Measurements from ENCODE around the gene SLC9B1.
"Not testable (repeated sequence)": the region's sequence is repeated elsewhere in the genome, so short reads cannot be mapped to it uniquely, and the experiment has no call there.

The SLC9B1 gene

DNA sequence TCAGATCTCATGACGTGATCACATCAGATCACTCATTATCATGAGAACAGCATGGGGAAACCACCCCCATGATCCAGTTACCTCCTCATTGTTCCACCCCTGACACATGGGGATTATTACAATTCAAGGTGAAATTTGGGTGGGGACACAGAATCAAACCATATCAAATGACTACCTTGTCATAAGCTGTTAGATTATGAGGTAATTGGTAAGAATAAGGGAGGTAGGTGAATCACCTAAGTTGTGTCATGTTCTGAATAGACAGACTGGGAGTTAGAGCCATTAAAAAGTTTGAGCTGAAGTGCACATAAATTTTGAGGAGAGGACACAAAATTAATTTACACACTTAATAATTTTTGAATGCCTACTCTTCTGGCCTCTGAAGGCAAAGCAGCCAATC lies 24.7 kb downstream of the SLC9B1 start:
- no peak overlapping the region for H3K27ac ChIP-seq (ENCODE audit: low read depth, low read length)
- H3K36me3 ChIP-seq (ENCODE audit: control insufficient read depth, insufficient read depth, low read length): no peaks in the 10 kb centered on the region
- H3K4me1 ChIP-seq (ENCODE audit: control insufficient read depth, insufficient read depth, low read length): no peaks in the 10 kb centered on the region
- no peaks in the 10 kb centered on the region for H3K27me3 ChIP-seq (ENCODE audit: control insufficient read depth, insufficient read depth, low read length)
- no peak overlapping the region for H3K9ac ChIP-seq (ENCODE audit: low read length)
- H3K4me3 ChIP-seq (ENCODE audit: low read length): no peak overlapping the region

DNA sequence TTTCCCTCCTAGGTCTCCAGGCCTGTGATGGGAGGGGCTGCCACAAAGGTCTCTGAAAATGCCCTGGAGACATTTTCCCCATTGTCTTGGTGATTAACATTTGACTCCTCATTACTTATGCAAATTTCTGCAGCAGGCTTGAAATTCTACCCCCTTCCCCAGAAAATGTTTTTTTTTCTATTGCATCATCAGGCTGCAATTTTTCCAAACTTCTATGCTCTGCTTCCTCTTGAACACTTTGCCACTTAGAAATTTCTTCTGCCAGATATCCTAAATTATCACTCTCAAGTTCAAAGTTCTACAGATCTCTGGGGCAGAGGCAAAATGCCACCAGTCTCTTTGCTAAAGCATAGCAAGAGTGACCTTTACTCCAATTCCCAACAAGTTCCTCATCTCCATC lies 25.5 kb downstream of the SLC9B1 start:
- not testable (repeated sequence) for H3K9ac ChIP-seq (ENCODE audit: low read length); H3K4me1 ChIP-seq (ENCODE audit: control insufficient read depth, insufficient read depth, low read length); H3K27ac ChIP-seq (ENCODE audit: low read depth, low read length); H3K36me3 ChIP-seq (ENCODE audit: control insufficient read depth, insufficient read depth, low read length); H3K27me3 ChIP-seq (ENCODE audit: control insufficient read depth, insufficient read depth, low read length); H3K4me3 ChIP-seq (ENCODE audit: low read length)

DNA sequence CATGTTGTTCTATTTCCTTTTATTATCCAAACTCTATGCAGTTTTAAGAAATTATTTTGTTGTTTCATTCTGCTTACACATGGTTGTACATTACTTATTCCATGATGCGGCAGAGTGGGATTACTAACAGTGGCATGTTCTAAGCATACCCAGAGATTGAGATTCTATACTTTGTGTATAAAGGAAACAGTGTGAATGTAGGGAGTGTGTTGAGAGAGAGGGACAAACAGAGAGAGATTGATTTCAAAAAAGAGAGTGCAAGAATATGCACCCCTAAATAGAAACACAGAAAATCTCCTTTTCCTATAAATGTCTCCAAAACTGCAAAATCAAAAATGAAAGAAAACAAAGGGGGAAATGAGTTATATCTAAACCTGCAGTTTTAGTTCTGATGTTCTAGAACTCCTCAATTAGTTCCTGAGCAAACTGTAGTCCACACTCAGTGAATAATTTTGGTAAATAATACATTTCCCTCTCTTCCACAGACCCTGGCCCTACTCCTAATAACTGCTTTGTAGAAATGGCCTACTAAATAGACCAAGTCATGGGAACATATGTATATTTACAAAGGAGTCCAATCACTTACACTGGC lies 31.0 kb downstream of the SLC9B1 start:
- no peaks in the 10 kb centered on the region for H3K36me3 ChIP-seq (ENCODE audit: control insufficient read depth, insufficient read depth, low read length)
- no peak overlapping the region for H3K9ac ChIP-seq (ENCODE audit: low read length)
- H3K27ac ChIP-seq (ENCODE audit: low read depth, low read length): no peak overlapping the region
- no peak overlapping the region for H3K4me3 ChIP-seq (ENCODE audit: low read length)
- H3K4me1 ChIP-seq (ENCODE audit: control insufficient read depth, insufficient read depth, low read length): no peaks in the 10 kb centered on the region
- H3K27me3 ChIP-seq (ENCODE audit: control insufficient read depth, insufficient read depth, low read length): no peaks in the 10 kb centered on the region

DNA sequence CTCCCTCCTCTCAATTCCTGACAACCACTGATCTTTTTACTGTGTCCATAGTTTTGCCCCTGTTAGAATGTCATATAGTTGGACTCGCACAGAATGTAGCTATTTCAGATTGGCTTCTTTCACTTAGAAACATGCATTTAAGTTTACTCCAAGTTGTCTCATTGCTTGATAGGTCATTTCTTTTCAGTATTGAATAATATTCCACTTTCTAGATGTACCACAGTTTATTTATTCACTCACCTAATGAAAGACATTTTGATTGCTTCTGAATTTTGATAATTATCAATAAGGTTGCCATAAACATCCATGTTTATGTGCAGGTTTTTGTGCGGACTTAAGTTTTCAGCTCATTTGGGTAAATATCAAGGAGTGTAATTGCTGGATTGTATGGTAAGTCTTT lies 38.5 kb downstream of the SLC9B1 start:
- Histone ChIP-seq H3K4me3 (ENCODE audit: low read length) (no peak overlapping the region), H3K4me1 (ENCODE audit: control insufficient read depth, insufficient read depth, low read length) (no peaks in the 10 kb centered on the region), H3K27ac (ENCODE audit: low read depth, low read length) (no peak overlapping the region), H3K27me3 (ENCODE audit: control insufficient read depth, insufficient read depth, low read length) (no peaks in the 10 kb centered on the region), H3K9ac (ENCODE audit: low read length) (no peak overlapping the region), H3K36me3 (ENCODE audit: control insufficient read depth, insufficient read depth, low read length) (no peaks in the 10 kb centered on the region)

DNA sequence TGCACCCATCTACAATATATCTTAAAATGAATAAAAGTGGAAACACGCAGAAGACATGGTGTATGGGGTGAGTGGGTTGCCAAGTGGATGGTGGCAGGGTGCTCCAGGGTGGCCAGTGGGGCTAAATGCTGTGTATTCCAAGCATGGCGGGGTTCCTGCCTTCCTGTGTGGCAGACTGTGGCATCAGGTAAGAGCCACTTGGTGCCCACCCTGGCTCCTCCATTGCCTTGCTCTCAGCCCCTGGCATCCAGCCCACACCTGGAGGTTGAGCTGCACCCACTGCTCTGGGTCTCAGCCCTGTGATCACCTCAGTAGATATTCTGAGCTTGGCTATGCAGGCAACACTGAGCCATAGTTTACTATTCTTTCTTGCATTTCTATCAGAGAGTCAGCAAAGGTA lies 57.7 kb downstream of the SLC9B1 start:
- not testable (repeated sequence) for H3K9ac ChIP-seq (ENCODE audit: low read length); H3K4me1 ChIP-seq (ENCODE audit: control insufficient read depth, insufficient read depth, low read length); H3K4me3 ChIP-seq (ENCODE audit: low read length); H3K27me3 ChIP-seq (ENCODE audit: control insufficient read depth, insufficient read depth, low read length); H3K36me3 ChIP-seq (ENCODE audit: control insufficient read depth, insufficient read depth, low read length); H3K27ac ChIP-seq (ENCODE audit: low read depth, low read length)

DNA sequence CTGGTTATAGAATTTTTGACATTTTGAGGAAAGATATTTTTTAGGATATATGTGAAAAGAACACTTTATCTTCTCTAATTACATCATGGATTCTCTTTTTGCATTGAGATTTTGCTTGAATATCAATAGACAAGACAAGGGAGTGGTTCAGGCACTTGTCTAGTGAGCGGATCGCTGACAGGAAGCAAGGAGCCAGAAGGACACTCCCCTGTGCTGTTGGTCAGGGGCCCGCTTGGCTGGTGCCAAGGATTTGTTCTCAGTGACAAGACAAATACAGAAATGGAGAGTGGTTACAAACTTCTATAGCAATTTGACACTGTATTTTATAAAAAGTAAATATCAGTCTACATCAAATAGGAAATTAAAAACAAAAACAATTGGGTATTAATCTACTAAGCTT lies 60.0 kb downstream of the SLC9B1 start:
- Histone ChIP-seq H3K27ac (ENCODE audit: low read depth, low read length) (no peak overlapping the region), H3K4me1 (ENCODE audit: control insufficient read depth, insufficient read depth, low read length) (no peaks in the 10 kb centered on the region), H3K4me3 (ENCODE audit: low read length) (no peak overlapping the region), H3K27me3 (ENCODE audit: control insufficient read depth, insufficient read depth, low read length) (no peaks in the 10 kb centered on the region), H3K9ac (ENCODE audit: low read length) (no peak overlapping the region), H3K36me3 (ENCODE audit: control insufficient read depth, insufficient read depth, low read length) (no peaks in the 10 kb centered on the region)

DNA sequence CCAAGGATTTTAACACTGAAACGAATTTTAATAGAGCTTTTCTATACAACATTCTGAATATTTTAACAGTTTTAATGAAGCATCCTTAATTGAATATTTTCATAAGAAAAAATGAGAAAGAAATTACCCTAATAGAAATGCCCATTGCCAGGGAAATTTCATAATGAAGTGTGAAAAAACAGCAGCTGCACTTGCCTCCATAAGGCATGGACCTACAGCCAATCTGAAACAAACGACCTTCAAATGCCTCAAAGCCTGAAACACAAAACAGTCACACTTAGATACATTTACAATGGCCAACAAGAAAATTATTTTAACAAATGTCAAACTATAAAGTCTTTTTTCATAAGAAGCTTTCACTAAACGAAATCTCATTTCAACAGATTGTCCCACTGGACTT lies 74.4 kb downstream of the SLC9B1 start:
- Histone ChIP-seq H3K27me3 (ENCODE audit: control insufficient read depth, insufficient read depth, low read length) (no peaks in the 10 kb centered on the region), H3K27ac (ENCODE audit: low read depth, low read length) (no peak overlapping the region), H3K36me3 (ENCODE audit: control insufficient read depth, insufficient read depth, low read length) (no peaks in the 10 kb centered on the region), H3K4me1 (ENCODE audit: control insufficient read depth, insufficient read depth, low read length) (no peaks in the 10 kb centered on the region), H3K9ac (ENCODE audit: low read length) (no peak overlapping the region), H3K4me3 (ENCODE audit: low read length) (no peak overlapping the region)

DNA sequence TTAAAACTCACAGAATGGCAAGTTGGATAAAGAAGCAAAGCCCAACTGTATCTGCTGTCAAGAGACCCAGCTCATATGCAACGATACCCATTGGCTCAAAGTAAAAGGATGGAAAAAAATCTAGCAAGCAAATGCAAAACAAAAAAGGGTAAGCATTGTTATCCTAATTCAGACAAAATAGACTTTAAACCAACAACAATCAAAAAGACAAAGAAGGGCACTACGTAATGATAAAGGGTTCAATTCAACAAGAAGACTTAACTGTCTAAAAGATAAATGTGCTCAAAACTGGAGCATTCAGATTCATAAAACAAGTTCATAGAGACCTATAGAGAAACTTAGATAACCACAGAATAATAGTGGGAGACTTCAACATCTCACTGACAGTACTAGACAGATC lies 81.4 kb downstream of the SLC9B1 start:
- not testable (repeated sequence) for H3K27ac ChIP-seq (ENCODE audit: low read depth, low read length); H3K4me1 ChIP-seq (ENCODE audit: control insufficient read depth, insufficient read depth, low read length); H3K4me3 ChIP-seq (ENCODE audit: low read length); H3K27me3 ChIP-seq (ENCODE audit: control insufficient read depth, insufficient read depth, low read length); H3K36me3 ChIP-seq (ENCODE audit: control insufficient read depth, insufficient read depth, low read length); H3K9ac ChIP-seq (ENCODE audit: low read length)

DNA sequence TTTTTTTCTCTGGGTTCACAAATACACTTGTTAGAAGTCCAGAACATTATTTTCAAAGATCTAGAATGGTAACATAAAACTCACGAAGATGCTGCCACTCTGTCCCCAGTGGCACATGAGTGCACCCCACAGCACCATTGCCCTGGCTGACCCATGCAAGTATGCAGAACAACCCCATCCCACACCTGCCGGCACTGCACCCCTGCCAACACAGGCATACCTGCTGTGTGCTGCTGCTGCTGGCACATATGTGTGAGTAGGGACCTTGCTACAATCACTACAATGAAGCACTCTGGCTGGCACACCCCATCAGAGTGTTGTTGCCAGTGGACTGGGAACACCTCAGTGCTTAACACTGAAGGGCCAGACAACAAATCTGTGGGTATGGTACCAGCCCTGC lies 83.8 kb downstream of the SLC9B1 start:
- Histone ChIP-seq H3K9ac (ENCODE audit: low read length) (no peak overlapping the region), H3K27ac (ENCODE audit: low read depth, low read length) (no peak overlapping the region), H3K4me1 (ENCODE audit: control insufficient read depth, insufficient read depth, low read length) (no peaks in the 10 kb centered on the region), H3K4me3 (ENCODE audit: low read length) (no peak overlapping the region), H3K36me3 (ENCODE audit: control insufficient read depth, insufficient read depth, low read length) (no peaks in the 10 kb centered on the region), H3K27me3 (ENCODE audit: control insufficient read depth, insufficient read depth, low read length) (no peaks in the 10 kb centered on the region)

DNA sequence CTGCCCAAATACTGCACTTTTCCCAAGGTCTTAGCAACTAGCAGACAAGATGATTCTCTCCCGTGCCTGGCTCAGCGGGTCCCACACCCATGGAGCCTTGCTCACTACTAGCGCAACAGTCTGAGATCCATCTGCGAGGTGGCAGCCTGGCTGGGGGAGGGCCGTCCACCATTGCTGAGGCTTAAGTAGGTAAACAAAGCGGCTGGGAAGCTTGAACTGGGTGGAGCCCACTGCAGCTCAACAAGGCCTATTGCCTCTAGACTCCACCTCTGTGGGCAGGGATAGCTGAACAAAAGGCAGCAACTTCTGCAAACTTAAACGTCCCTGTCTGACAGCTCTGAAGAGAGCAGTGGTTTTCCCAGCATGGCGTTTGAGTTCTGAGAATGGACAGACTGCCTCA lies 99.8 kb downstream of the SLC9B1 start:
- H3K27ac ChIP-seq (ENCODE audit: low read depth, low read length); H3K27me3 ChIP-seq (ENCODE audit: control insufficient read depth, insufficient read depth, low read length); H3K4me1 ChIP-seq (ENCODE audit: control insufficient read depth, insufficient read depth, low read length); H3K9ac ChIP-seq (ENCODE audit: low read length); H3K36me3 ChIP-seq (ENCODE audit: control insufficient read depth, insufficient read depth, low read length); H3K4me3 ChIP-seq (ENCODE audit: low read length): not testable (repeated sequence)

DNA sequence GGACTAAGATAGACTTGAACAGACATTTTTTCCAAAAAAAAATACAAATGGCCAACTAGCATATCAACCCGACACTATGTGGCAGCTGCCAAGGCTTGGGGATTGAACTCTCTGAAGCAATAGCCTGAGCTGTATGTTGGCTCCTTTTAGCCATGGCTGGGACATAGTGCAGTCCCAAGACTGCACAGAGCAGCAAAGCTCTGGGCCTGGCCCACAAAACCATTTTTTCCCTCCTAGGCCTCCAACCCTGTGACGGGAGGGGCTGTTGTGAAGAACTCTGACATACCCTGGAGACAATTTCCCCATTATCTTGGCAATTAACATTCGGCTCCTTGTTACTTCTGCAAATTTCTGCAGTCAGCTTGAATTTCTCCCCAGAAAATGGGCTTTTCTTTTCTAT lies 100.6 kb downstream of the SLC9B1 start:
- no peak overlapping the region for H3K27ac ChIP-seq (ENCODE audit: low read depth, low read length)
- H3K36me3 ChIP-seq (ENCODE audit: control insufficient read depth, insufficient read depth, low read length): no peaks in the 10 kb centered on the region
- no peaks in the 10 kb centered on the region for H3K27me3 ChIP-seq (ENCODE audit: control insufficient read depth, insufficient read depth, low read length)
- no peak overlapping the region for H3K4me3 ChIP-seq (ENCODE audit: low read length)
- H3K4me1 ChIP-seq (ENCODE audit: control insufficient read depth, insufficient read depth, low read length): no peaks in the 10 kb centered on the region
- H3K9ac ChIP-seq (ENCODE audit: low read length): no peak overlapping the region

DNA sequence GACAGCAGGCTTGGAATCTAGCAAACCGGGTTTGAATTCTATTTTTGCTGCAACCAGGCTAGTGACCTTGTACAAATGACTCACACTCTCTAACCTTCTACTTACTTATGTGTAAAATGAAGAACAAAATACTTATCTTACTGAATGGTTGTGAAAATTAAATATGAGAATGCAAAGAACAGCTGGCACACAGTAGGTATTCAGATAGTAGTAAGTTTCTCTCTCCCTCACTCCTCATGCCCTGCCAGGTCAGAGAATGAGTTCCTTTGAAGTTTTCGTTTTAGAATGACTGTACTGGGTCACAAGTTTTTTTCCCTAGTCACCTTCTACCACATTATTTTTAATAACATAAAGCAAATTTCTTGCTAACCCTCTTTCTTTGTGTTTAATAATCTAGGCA lies 117.7 kb downstream of the SLC9B1 start:
- no peaks in the 10 kb centered on the region for H3K36me3 ChIP-seq (ENCODE audit: control insufficient read depth, insufficient read depth, low read length)
- H3K9ac ChIP-seq (ENCODE audit: low read length): no peak overlapping the region
- no peaks in the 10 kb centered on the region for H3K4me1 ChIP-seq (ENCODE audit: control insufficient read depth, insufficient read depth, low read length)
- no peaks in the 10 kb centered on the region for H3K27me3 ChIP-seq (ENCODE audit: control insufficient read depth, insufficient read depth, low read length)
- H3K4me3 ChIP-seq (ENCODE audit: low read length): no peak overlapping the region
- H3K27ac ChIP-seq (ENCODE audit: low read depth, low read length): no peak overlapping the region

DNA sequence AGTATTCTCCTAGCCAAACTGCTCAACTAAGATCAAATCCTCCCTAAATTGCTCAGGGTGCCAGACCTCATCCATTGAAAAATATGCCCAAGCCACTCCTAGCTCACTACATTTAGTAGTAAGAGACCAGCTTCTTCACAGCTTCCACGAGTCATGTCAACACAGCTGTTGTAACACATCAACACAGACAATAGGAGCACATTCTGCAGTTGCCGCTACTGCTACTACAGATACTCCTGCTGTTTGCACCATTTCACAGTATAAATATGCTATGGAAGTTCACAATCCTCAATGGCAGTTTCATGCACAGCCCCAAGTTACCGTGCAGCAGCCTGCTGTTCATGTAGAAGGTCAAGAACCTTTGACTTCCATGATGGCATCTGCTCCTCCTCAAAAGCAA lies 121.9 kb downstream of the SLC9B1 start:
- not testable (repeated sequence) for H3K4me1 ChIP-seq (ENCODE audit: control insufficient read depth, insufficient read depth, low read length); H3K9ac ChIP-seq (ENCODE audit: low read length); H3K4me3 ChIP-seq (ENCODE audit: low read length); H3K27me3 ChIP-seq (ENCODE audit: control insufficient read depth, insufficient read depth, low read length); H3K27ac ChIP-seq (ENCODE audit: low read depth, low read length); H3K36me3 ChIP-seq (ENCODE audit: control insufficient read depth, insufficient read depth, low read length)

All from rectal smooth muscle tissue (tissue), 1 donor.